GM18499 (cell line): Measurements from ENCODE around the gene GUCA2A.
"Not testable (repeated sequence)": the region's sequence is repeated elsewhere in the genome, so short reads cannot be mapped to it uniquely, and the experiment has no call there.

Experiments used
- ATAC-seq: cut with Tn5 transposase; IDR thresholded peaks from one replicate; pipeline ENCODE4 v1.9.1; 2021; ENCODE audit warnings: moderate number of reproducible peaks; ENCODE audit not compliant: insufficient read depth, unreplicated experiment

The GUCA2A gene, protein sequence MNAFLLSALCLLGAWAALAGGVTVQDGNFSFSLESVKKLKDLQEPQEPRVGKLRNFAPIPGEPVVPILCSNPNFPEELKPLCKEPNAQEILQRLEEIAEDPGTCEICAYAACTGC

DNA sequence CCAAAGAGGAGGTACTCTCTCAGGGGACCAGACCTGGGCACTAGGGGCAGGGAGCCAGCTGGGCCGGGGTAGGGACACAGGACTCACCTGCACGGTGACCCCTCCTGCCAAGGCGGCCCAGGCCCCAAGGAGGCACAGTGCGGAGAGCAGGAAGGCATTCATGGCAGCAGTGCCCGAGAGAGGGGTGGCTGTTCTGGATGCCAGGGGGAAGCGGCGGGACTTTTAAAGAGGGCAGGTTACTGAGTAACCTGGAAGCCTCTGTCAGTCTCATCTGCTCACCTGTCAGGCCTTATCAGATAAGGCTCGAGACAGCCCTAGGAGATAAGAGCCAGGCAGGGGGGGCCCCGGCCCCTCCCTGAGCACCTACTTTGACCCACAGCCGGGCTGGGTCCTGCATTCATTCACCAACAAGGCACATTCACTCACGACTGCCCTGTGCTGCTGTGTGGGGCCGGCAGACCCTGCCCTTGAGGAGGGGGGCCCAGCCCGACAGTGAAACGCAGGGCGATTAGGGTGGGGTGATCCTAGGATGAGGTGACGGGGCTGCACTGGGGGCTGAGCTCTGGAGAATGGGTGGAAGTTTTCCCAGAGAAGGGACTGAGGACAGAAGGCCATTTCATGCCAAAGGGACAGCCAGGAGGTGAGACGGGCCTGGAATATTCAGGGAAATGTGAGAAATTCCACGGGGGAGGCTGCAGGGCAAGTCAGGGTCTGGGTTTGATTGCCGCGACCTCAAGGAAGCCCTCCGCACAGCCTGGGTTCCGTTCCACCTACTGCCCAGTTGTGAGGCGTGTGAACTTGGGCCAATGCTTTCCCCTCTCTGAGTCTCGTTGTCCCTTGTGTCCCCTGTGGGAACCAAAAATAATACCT is at the start of gene GUCA2A:
TSS of gene GUCA2A (minus strand) at position 195 of the 870 bp plus-strand sequence. CDS start at position 162, 33 bp downstream.
- no peak for ATAC-seq

DNA sequence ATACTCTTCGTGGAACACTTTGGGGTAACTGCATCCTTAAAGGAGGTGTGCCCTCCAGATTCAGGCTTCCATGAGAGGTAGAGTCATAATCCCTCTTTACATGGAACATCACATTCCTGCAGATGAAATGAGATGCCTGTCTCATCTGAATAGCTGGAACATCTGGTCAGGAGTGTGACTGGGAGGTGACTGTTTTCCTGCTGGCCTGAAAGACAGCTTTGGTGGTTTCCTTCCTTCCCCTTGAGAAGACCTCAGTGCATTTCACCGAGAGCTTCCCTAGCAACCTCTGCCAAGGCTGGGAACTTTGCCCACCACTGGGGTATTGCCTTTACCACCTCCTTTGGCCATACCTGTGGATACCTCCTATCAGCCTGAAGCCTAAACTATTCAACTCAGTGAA is 46.7 kb upstream of the GUCA2A start:
- no peak for ATAC-seq

DNA sequence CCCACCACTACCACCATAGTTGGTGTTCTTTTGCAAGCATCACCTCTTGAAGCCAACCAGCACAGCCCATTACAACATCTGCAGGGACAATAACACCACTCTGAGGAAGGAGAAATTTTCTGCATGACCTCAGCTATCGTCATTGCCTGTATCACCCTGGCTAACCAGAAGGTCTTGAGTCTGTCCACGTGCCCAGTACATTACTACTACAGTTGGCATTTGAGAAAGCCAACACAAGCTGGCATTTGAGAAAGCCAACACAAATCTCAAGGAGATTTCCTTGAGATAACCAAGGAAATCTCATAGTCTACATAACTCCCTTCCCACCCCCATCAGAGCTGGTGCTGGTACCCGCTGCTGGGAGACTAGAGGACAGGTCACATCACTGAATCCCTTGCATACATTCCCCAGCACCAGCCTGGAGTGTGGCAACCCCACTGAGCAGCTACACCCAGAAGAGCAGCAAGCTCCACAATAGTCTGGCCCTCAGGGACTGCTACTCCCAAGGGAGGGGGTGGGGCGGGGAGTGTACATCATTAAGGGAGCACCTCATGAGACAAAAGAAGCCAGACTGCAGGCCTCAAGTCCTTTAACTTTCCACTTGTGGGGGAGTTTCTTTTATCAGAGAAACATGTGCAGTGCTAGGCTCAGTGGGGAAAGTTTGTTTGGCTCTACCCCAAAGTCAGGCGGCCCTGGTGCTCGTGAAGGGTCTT is 46.0 kb upstream of the GUCA2A start:
- no peak for ATAC-seq

GRCh38 chr1:42209526-42210251 is 45.1 kb upstream of the GUCA2A start:
- ATAC-seq = no peak

DNA sequence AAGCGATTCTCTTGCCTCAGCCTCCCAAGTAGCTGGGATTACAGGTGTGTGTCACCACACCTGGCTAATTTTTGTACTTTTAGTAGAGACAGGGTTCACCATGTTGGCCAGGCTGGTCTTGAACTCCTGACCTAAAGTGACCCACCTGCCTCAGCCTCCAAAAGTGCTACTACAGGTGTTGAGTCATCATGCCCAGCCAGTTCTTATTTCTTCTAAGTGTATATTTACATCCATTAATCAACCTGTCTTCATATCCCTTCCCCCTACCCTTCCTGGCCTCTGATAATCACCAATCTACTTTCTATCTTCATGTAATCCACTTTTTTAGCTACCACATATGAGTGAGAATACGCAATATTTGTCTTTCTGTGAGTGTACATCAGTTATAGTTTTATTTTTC is 42.4 kb upstream of the GUCA2A start:
- not testable (repeated sequence) for ATAC-seq

GRCh38 chr1:42206164-42206563 is 41.6 kb upstream of the GUCA2A start:
- no peak for ATAC-seq

- ATAC-seq = no peak
Observed at GRCh38 chr1:42201986-42202385, 37.4 kb upstream of the GUCA2A start.

DNA sequence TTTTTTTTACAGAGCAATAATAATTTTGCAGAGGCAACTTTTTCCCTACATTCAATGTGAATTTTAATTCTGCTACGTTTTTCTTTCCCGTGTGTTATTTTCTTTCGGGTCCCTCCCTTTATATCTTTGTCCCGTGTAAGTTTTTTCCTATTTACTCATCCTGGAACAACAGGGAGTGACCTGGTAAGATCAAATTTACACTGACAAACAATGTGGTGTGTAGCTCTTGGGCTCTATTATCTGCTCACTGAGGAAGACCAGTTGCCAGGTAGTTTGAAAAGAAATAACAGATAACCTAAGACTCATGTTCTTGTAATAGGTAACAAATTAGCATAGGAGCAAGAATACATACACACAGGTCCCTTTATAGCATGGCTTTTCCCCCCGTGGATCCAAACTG is 33.7 kb upstream of the GUCA2A start:
- no peak for ATAC-seq

DNA sequence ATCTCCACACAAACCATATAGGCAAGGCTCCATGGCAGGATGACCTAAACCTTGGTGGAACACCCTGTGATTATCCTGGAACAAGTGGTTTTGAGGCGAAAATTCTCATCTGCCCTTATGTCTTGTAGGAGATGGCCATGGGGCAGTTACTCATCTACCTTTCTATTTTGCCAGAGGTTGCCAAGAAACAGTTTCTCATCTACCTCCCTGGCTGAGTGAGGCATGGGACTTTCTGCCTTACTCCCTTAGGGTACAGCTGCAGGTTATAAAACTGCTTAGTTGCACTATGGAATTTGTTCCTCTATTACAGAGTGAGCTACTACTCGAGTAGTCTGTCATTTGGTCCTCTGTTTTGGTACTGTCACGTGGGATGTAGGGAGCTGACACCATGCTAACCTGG is 31.3 kb upstream of the GUCA2A start:
- no peak for ATAC-seq

- ATAC-seq = no peak
Observed at GRCh38 chr1:42192106-42192505, 27.6 kb upstream of the GUCA2A start.

DNA sequence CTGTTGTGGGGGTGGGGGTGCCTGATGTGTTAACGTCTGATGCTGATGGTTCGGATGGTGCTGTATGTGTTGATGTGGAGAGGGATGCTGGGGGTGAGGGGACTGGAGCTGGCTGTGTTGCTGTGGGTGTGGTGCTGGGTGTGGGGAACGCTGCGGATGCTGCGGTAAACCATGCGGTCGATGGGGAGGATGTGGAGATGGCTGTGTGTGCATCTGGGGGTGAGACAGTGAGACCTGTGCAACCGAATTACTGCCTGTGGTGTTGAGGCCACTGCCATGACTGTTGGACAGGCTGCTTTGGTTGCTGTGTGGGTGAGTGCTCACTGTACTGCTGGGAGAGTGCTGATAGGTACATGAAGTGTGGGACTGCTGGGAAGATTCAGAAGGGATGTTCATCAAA is 26.8 kb upstream of the GUCA2A start:
- no peak for ATAC-seq

DNA sequence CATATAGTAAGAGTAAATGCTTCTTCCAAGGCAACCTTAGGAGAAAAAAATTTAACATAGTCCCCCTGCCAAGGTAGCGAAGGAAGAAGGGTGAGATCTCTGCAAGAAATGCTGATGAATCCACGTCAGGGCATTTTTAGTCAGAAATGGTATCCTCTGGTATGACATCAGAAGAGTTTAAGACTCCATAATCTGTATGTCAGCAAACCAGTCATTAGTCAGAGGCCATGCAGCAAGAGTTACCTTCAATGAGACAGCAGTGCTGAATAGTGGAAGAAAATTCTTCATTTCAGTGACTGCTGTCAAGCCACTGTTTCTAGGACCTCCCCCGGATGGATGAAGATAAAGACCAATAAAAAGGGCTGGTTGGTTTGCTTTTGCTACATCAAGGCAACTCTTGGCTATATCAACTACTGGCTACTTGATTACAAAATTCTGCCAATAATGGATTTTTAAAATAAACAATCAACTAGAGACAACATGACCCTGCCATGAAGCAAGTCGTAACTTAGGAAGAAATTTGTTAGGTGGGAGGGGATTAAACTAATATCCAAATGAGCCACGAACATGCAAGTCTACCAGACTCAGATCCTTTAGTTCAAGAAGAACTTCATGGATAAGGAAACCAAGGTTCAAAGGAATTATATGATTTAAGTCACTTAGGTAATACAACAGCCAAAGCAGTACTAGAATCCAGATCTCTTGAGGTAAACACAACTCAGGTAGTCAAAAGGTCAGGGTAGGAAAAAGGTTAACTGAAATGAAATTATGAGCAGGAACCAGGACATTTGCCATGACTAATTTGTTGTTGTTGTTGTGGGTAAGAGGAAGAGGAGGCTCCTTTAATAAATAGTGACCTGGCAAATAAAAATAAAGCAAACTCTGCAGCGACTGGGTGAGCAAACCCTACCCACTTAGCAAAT is 25.6 kb upstream of the GUCA2A start:
- no peak for ATAC-seq

DNA sequence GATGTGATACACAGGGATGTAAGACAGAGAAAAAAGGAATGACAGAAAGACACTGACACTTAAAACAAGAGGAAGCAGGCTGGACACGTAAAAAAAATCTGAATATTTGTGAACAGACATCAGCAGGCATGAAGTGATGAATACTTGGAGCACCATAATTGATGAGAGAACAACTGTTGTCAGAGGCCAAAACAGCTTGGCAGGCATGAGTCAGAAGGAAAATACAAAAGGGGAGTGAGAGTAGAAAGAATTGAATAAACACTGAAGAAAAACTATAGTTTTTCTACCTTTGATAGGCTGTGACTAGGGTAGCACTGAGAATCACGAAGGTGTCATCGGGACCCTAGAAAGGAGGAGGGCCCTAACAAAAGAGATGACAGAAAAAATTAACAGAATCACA is 21.6 kb upstream of the GUCA2A start:
- no peak for ATAC-seq

GRCh38 chr1:42184616-42185015 is 20.1 kb upstream of the GUCA2A start:
- no peak for ATAC-seq

DNA sequence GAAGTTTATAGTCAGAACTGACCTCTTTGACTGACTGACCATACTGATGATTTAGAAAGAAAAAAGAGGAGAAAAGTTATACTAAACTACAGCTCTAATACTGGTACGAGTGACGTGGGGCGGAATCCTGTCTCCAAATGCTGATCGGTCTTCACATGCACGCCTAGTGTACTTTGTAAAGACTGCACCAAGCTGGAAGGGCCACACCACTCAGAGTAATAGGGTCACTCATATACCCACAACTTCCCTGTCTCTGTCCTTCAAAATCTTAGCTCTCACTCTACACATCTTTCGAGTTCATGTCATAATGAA is 19.4 kb upstream of the GUCA2A start:
- no peak for ATAC-seq

- ATAC-seq = no peak
Observed at GRCh38 chr1:42183210-42183956, 18.8 kb upstream of the GUCA2A start.

DNA sequence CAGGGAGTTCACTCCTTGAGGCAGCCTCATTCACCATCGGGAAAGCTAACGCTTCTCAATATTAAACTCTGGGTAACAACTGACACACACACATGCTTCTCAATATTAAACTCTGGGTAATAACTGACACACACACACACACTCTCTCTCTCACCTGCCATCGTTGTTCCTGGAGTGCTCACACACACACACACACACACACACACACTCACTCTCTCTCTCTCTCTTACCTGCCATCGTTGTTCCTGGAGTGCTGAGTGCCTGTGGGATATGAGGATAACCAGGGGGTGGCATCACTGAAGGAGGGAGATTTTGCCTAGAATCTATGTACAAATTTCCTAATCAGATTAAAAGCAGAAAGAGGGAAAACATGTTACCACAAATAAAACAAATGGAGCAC is 17.1 kb upstream of the GUCA2A start:
- no peak for ATAC-seq

- ATAC-seq = no peak
Observed at GRCh38 chr1:42179900-42180329, 15.4 kb upstream of the GUCA2A start.

GRCh38 chr1:42179275-42179674 is 14.7 kb upstream of the GUCA2A start:
- ATAC-seq = no peak
